NCI-H526 treated with DMSO at 0.1 percent for 48 hours (cell line): ENCODE measurements around the gene NTNG2.

ENCODE experiments used
- DNase-seq: peaks from one replicate; lab custom pipeline; 2025; lab: John Stamatoyannopoulos, UW

NTNG2 gene

DNA sequence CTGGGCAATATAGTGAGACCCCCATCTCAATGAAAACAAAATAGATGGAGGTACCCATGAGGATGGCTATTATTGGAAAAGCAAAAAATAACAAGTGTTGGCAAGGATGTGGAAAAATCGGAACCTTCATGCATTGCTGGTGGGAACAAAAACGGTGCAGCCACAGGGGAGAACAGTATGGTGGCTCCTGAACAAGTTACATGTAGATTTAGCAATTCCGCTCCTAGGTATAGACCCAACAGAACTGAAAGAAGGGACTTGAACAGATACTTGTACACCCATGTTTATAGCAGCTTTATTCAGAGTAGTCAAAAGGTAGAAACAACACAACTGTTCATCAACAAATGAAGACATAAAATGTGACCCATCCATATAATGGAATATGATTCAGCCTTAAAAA lies 43.0 kb downstream of the NTNG2 start:
- no peak for DNase-seq

DNA sequence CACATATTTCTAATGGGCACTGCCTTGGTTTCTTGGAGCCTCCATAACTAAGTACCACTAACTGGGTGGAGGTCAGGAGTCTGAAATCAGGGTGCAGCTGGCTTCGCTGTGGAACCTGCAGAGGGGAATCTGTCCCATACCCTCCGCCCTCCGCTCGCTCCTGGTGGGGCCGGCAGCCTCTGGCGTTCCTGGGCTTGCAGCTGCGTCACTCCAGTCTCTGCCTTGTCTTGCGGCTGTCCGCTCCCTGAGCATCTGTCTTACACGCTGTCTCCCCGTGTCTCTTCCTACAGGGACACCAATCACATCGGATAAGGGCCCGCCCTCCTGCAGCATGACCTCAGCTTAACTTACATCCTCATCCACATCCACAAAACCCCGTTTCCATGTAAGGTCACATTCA lies 45.4 kb downstream of the NTNG2 start:
- no peak for DNase-seq

DNA sequence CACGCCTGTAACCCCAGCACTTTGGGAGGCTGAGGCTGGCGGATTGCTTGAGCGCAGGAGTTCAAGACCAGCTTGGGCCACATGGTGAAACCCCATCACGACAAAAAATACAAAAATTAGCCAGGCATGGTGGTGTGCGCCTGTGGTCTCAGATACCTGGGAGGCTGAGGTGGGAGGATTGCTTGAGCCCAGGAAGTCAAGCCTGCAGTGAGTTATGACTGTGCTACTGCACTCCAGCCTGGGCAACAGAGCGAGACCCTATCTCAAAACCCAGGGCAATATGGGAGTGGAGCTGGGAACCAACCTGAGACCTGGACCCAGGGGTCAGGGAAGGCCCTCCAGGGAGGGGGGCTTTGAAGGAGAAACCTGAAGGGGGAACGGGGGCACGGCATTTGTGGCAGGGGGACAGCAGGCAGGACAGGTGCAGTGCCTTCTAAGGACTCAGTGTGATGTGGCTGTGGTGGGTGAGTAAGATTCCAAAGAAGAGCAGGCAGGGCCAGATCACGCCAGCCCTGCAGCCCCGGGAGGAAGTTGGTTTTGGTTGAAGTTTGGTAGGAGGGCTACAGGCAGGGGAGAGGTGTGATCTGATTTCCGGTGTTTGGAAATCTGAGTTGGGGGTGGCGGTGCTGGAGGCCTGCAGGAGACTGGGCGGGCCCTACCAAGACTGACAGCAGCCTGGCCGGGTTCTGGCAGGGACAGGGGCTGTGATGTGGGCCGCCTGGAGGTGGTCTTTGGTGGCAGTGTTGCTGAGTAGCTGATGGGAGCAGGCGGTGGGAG lies 46.2 kb downstream of the NTNG2 start:
- DNase-seq = no peak

DNA sequence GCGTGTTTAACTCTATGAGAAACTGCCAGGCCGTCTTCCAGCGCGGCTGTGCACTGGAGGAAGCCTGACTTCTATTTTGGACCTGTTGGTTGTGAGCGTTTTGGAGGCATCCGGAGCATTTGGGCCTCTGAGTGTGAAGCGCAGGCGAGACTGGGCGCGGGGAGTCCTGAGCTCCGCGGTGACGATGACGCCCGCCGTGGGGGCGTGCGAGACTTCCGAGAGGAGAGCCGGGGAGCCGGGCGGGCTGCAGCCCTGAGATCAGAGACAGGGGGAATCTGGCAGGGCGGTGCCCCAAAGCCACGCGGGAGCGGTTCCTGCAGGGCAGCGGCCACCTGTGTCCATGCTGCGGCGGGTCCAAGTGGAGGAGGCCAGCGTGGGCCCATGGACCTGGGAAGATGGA lies 47.4 kb downstream of the NTNG2 start:
- no peak for DNase-seq

DNA sequence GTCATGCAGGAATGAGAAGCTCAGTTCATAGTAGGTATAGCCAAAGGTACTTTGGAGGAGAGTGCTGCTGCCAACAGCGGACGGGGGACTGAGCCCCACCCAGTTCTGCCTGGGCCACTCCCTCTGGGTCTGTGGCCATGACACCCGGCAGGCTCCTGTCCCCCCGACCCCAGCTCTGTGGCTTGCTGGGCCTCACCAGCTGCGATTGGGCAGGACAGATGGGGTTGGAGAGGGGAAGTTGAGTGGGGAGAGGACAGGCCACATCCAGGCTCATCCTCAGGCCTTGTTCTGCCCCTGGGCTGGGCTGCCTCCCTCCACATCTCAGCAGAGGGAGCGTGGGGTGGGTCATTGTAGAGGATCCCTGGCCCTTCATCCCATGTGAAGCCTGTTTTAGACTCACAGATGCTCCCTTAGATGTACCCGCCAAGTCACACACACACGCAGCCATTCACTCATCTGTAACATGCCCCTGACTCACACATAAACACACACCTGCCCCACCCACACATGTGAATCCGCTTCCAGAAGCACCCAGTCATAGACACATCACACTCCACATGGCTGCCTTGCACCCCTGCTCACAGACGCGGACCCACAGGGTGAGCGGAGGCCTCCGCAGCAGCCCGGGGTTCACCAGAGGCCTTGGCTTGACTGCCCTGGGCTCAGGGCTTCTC lies 48.8 kb downstream of the NTNG2 start:
- no peak for DNase-seq

DNA sequence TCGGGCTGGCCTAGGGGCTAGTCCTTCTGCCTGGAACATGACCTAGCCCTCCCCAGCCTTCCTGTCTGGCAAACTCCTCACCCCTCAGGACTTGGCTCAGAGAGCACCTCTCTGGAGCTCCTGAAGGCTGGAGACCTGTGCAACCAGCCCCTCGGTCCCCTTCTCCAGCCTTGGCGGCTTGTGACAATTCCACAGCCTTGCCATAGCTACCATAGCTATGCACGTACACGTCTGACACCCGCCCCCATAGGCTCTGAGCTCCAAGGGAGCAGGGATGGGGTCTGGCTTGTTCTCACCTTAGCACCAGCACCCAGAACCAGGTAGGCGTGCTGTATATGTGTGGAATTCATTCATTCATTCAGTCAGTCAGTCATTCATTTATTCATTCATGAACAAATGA lies 49.7 kb downstream of the NTNG2 start:
- DNase-seq = no peak

DNA sequence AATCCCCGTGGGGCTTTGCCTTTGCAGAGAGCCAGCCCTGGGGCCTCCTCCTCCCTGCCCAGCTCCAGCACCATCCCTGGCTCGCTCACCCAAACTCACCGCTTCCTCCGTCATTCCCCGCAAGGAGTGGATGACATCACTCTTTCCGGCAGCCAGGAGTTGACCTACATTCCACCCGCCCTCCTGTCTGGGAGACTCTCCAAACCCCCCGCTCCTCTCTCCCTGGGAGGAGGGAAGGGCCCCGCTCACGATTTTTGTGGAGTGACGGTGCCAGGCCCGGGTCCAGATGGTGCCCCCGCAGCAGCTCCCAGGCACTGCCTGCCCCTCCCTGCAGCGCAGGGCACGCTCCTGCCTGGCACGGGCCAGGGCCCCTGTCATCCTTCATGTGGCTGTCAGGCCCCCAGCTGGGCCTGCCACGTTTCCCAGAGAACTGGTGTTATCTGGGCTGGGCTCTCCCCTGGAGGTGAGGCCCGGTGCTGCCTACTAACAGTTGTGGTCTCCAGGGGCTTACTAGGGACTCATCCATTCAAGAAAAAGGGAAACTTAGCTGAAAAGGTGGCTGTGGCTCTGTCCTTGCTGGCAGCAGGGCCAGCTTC lies 52.3 kb downstream of the NTNG2 start:
- DNase-seq = no peak

DNA sequence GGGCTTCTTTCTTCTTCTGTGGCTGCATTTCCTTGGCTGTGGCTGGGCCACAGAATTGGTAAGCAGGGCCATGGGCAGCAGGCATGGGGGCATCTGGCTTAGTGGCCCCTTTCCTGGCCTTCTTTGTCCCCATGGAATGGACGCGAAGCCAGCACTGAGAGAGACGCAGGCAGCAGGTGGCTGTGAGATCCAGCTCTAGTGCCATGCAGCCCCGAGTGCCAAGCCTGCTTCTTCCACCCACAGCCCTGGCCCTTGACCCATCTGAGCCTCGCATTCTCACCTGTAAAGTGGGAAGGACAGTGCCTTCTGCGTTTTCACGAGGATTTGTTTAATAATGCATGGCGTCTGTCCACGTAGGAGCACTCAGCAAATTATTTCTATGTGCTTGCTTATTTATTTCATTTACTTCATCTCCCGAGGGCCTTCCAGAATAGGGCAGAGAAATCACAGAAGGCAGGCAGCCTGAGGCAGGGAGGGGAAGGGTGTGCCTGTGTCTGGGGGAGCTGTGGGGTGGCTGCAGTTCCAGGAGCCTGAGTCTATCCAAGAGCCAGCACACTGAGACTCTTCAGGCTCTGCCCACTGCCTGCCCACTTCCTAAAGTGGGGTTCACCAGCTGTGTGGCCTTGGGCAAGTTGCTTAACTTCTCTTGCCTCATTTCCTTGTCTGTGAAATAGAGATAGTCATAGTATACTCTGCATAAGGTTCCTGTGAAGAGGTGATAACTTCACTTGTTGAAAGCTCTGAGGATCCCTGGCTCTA lies 55.2 kb downstream of the NTNG2 start:
- DNase-seq = no peak

DNA sequence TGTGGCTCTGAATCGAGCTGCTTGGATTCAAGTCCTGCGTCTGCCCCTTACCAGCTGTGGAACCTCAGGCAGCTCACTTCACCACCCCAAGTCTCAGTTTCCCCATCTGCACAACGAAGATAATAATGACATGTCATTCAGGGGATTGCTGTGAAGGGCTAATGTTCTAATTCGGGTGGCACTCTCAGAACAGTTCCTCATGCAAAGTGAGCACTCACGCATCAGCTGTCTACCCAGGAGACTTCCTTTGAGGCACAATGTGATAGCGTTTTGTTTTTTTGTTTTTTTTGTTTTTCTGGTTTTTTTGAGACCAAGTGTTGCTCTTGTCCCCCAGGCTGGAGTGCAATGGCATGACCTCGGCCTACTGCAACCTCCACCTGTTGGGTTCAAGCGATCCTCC lies 56.4 kb downstream of the NTNG2 start:
- no peak for DNase-seq

DNA sequence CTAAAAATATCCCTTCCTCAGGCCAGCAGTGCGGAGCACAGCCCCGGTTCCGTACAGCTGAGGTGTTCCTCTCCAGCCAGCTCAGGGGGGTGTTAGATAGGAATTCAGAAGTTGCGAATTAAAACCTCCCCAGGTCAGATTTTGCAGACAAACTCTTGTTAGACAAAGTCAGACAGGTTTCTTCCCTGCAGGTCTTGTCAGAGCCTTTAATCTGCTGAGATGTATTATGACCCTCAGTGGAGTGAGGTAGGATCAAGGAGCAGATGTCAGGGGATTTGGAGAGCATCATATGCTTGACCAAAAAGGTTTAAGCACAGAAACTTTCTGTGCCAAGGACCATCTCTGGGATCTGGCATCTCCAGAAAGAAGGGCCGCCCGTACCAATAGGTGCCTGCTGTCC lies 60.1 kb downstream of the NTNG2 start:
- no peak for DNase-seq

DNA sequence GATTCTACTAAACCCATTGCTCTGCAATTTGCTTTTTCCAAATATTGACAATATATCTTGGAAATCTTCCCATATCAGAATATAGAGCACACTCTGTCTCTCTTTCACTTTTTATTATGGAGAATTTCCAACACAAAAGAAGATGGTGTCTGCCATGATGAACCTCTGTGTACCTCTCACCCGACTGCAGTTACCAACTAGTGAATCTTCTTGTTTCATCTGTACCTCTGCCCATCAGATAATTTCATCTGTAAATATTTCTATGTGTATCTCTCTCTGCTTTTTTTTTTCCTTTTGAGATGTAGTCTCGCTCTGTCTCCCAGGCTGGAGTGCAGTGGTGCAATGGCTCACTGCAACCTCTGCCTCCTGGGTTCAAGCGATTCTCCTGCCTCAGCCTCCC lies 62.8 kb downstream of the NTNG2 start:
- no peak for DNase-seq

DNA sequence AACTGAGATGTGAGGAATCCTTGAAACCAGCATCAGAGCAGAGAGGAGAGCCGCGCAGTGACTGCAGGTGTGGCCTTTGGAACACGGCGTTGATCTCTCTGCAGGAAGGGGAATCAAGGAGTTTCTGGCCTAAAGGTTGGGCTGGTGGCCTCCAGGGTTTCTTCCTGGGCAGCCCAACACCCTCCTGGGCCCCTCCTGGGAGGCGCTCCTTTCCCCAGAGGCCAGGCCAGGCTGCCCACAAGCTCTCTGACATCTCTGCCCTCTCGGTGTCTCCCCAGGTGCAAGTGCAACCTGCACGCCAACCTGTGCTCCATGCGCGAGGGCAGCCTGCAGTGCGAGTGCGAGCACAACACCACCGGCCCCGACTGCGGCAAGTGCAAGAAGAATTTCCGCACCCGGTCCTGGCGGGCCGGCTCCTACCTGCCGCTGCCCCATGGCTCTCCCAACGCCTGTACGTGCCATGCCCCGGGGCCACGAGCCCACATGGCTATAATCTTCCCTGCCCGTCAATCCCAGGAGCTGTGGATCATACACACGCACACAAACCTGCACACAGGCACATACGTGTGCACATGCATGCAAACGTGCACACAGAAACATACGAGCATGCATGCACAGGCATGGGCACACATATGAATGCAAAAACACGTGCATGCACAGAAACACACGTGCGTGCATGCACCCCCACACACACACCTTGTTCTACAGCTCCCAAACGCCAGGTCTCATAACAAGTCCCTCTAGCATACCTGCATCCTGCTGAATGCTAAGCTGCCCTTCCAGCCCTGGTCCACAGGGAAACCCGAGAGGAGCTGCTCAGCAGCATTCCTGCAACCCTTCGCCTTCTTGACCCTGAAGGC lies 64.9 kb downstream of the NTNG2 start:
- no peak for DNase-seq

DNA sequence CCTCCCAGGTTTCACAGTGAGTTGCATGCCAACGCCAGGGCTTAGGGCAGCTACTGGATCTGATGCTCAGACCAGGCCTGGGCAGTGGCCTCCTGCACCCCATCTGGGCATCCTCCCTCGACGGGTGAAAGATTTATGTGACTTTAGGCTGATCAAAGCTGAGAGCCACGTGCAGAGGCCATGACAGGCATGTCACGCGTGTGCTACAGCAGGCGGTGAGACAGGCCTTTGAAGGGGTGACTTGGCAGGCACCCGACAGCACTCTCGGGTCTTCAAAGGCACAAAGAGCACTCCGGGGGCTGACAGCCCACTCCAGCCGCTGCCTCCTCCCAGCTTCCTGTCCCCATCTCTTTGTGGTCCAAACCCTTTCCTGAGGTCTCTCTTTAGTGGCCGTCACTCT lies 66.2 kb downstream of the NTNG2 start:
- no peak for DNase-seq

DNA sequence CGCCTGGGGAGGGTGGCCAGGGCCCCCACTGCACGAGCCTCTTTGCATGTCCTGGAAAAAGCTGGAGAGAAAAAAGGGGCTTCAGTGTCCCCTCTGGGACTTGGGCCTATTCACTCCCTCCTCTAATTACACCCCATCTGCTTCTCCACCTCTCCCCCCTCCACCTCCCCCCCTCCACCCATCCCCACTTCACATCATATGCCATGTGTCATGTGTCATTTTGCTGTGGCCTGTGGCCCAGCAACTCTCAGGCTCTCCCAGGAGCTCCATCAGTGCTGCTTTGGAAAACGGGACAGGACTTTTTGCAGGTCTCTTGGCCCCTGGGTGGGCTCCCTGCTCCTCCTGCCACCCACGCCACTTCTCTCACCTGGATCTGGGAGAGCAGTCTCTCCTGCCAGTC lies 68.7 kb downstream of the NTNG2 start:
- DNase-seq = no peak

DNA sequence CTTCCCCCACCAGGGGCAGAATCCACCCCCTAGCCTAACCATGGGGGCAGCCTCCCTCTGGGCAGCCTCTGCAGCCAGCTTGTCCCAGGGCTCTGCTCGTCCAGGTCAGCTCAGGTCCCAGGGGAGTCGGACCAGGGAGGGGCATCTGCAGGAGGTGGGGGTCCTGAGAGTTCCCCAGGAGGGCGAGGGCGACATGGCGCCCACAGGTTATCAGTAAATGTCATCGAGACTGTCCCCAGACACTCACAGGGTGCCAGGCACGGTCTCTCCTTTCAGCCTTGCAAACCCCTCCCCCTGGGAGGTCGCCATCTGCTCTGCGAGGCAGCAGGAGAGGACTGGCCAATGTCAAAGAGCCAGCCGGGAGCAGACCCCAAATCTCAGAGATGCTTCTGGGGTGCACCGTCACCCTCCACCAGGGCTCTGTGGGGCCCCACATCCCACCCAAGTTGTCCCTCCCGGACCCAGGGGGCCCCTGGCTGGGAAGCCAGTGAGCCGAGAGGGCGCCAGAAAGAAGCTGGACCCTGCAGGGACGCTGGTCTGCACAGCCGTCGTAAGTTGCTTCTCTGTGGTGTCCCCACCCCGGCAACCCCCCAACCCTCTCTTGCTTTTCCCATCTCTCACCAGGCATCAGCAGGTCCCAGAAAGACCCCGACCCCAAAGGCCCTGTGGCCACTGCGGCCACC lies 69.3 kb downstream of the NTNG2 start:
- no peak for DNase-seq

DNA sequence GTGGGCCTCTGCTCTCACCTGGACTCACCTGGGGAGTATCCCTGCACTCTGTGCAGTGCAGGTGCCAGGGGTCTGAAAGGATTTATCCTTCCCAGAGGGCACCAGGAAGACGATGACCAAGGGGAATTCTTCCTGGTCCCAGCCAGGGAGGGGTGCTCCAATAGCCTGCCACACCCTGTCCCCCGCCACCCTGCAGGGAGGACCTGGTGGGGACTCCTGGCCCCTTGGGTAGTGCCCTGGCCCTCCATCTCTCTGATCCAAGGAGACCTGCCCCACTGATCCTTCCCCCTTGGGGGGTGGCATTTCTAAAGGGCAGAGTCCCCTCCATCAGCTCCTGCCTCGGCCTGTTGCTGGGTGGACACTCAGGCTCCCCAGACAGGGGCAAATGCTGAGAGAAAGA lies 70.7 kb downstream of the NTNG2 start:
- no peak for DNase-seq

DNA sequence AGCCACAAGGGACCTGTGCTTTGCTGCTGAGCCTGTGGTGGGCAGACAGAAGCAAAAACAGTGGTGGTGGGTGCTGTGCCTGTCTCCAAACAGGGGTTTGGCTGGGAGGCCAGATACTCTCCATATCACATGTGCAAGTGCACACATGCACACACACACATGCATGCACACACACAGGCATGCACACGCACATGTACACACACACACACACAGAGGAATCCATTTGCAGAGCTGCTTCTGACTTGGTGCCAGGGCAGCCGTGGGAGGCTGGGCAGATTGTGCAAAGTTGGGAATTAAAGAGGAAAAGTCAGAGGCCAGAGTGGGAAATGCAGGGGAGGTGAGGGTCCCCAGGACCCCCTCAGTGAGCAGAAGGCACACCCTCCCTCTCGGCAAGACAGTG lies 71.3 kb downstream of the NTNG2 start:
- no peak for DNase-seq

DNA sequence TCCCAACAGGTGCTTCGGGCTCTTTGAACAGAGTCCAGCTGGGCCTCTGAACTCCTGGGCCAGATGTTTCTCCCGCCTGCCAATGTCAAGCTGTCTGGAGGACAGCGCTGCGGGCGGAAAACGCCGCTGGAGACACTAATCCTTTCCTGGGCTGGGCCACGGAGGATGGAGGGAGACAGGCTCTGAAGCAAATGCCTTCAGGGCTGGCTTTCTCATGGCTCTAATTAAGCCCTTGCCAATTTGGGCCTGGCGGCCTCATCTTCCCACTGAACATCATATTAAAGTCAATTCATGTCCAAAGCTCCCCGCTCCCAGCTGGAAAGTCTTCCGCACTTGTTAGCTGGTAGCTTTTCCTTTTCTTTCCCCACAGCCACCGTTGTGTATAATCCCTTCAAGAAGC lies 72.7 kb downstream of the NTNG2 start:
- no peak for DNase-seq

DNA sequence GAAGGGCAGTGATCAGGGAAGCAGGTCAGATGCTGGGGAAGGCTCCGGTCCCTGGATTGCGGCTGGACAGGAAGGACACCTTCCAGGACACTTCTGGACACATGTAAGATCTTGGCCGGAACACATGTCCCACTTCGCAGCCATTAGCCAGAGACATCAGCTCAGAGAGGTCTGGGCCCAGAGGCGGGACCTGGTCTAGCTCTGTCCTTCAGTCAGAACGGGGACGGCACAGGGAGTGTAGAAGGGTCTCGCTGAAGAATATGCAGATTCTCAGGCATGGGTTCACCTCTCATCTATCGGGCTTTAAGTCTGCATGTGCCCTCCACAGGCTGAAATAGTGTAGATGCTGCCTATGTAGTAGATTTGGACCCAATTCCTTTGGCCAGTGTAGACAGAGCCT lies 73.3 kb downstream of the NTNG2 start:
- no peak for DNase-seq

DNA sequence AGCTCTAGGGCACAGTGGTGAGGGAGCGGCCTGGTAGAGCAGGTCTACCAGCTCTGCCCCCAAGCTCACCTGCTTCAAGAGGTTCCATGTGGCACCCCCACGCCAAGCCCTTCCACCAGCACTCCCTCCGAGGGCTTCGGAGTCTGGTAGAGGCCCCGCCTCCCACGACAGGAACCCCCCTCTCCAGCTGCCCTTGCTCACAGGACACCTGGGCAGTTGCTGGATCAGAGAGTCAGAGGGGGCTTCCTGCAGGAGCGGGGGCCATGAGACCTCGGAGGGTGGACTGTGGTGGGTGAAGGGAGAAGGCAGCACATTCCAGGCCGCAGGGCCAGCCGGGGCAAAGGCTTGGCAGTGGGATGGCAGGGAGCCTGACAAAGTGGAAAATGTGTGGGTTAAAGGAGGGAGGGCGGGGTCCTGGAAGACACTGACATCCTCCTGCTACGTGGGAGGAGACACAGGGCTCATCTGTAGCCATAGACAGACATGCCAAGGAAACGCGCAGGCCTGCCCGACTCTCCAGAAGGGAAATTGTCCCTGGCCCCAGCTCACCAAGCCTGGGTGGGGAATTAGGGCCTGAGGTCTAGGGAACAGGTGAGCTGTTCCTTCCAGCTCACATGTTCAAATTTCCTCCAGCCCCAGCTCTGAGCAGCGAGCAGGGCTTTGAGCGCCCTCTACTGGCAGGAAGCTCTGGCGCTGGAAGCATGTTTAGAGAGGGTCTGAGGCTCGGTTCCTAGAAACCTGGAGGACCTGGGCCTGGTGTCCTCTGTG lies 74.2 kb downstream of the NTNG2 start:
- DNase-seq = peak; percentile 31
